DOHH2 (cell line): ENCODE data around the gene L3MBTL1.

ENCODE experiments used
- CTCF ChIP-seq: fragments of 200-600 bp; sonication (generic); IDR thresholded peaks from one replicate; pipeline ENCODE4 v1.5.1; 2014; ENCODE audit warnings: antibody characterized with exemption, mild to moderate bottlenecking, low read depth, low read length; ENCODE audit not compliant: poor library complexity, severe bottlenecking
- EZH2phosphoT487 ChIP-seq: fragments of 200-600 bp; sonication (generic); IDR thresholded peaks from 2 replicates; pipeline ENCODE4 v1.6.1; 2017; ENCODE audit warnings: borderline replicate concordance, mild to moderate bottlenecking, antibody characterized with exemption, low read length, moderate library complexity, mixed read lengths

GRCh38 chr20:43548273-43548880 is 40.9 kb downstream of the L3MBTL1 start:
- no peak for TF ChIP-seq CTCF
- TF ChIP-seq EZH2phosphoT487 = no peak
